GM18517 (cell line): Measurements from ENCODE around the gene GALNT17.

Experiments
- ATAC-seq: cut with Tn5 transposase; IDR thresholded peaks from one replicate; pipeline ENCODE4 v1.9.1; 2021; ENCODE audit warnings: mild to moderate bottlenecking, moderate library complexity; ENCODE audit not compliant: unreplicated experiment

The GALNT17 gene

DNA sequence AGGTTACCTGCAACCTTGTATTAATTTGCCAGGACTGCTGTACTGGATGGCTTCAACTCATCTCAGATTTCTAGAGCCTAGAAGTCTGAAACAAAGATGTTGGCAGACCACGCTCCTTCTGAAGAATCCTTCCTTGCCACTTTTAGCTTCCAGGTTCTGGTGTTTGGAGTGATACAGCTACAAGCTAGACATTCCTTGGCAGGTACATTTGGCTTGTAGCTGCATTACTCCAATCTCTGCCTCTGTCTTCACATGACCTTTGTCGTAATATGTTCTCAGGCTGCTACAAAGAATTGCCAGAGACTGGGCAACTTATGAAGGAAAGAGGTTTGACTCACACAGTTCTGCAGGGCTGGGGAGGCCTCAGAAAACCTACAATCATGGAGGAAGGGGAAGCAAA lies 146.3 kb downstream of the GALNT17 start:
- ATAC-seq: no peak

DNA sequence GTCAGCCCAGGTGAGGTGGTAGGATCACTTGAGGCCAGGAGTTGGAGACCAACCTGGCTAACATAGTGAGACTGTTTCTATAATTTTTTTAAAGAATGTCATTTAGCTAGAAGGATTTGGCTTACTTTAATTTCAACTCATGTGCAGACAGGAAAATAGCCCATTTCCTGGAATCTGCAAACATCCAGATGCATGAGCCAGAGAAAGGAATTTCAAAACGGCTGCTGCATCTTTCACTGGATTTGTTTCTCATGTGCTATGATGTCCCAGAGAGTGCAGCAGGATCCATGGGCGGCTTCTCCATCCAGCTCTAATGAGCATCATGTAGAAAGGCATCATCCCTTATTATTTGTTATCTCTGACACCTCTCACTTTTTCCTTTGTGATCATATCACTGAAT lies 149.3 kb downstream of the GALNT17 start:
- no peak for ATAC-seq

DNA sequence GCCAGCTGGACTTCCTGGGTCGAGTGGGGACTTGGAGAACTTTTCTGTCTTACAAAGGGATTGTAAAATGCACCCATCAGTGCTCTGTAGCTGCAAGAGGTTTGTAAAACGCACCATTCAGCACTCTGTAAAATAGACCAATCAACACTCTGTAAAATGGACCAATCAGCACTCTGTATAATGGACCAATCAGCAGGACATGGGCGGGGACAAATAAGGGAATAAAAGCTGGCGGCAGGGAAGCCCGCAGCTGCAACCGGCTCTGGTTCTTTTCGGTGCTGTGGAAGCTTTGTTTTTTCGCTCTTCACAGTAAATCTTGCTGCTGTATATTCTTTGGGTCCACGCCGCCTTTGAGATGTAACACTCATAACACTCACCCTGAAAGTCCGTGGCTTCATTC lies 151.9 kb downstream of the GALNT17 start:
- ATAC-seq: no peak

DNA sequence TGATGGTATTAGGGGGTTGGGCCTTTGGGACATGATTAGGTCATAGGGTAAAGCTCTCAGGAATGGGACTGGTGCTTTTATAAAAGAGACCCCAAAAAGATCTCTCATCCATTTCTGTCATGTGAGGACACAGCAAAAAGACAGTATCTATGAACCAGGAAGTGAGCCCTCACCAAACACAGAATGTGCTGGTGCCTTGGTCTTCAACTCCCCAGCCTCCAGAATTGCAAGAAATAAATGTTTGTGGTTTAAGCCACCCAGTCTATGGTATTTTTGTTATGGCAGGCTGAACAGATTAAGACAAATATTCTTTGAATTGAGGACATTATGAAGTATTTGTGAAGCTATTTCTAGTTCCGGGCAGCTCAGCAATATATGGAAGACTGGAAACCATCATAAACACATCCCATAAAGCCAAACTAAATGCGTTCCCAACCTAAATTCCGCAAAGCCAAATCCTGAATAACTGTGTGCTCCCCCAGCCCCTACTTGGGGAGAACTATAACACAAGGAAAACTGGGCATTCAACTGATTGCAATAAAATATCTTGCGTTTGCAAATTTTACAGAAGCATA lies 153.7 kb downstream of the GALNT17 start:
- no peak for ATAC-seq

DNA sequence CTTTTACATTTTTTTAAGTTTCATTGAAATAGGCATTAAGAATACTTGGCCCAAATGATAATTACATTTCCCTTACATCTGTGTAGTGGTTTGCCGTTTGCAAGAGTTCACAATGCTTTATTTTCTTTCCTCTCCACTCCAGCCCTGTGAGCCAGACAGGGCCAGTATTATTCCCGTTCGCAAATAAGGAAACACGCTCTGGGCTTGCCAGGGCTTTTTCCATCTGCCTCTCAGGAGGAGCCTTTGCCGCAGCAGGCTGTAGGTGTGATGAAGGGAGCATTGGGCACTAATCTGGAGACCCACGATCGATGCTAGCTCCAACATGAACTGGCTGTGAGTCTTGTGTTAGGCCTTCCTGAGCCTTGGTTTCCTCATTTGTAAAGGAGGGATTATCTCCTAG lies 154.4 kb downstream of the GALNT17 start:
- no peak for ATAC-seq

DNA sequence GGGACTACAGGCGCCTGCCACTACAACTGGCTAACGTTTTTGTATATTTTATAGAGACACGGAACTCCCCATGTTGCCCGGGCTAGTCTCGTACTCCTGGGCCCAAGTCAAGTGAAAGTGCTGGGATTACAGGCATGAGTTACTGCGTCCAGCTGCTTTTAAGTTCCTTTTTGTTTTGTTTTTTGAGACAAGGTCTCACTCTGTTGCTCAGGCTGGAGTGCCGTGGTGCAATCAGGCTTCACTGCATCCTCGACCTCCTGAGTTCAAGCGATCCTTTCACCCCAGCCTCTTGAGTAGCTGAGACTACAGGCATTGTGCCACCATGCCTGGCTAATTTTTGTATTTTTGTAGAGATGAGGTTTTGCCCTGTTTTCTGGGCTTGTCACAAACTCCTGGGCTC lies 155.0 kb downstream of the GALNT17 start:
- ATAC-seq: no peak

DNA sequence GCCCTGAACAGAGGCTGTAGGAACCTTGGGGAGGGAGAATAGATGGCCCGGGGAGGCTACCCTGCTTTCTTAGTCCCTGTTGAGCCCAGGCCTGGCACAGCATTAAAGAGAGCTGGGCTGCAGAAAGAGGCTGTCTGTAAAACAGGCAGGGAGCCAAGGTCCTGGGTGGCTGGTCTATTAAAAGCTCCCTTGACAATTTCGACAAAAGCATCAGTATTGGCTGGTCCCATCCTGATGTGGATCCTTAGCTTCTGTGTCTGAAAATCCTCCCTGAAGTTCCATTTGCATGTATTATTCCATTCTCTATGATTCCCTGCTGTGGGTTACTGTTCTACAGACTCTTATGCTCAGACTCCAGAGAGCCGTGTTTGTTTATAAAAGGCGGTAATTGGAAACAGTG lies 158.5 kb downstream of the GALNT17 start:
- ATAC-seq: no peak

DNA sequence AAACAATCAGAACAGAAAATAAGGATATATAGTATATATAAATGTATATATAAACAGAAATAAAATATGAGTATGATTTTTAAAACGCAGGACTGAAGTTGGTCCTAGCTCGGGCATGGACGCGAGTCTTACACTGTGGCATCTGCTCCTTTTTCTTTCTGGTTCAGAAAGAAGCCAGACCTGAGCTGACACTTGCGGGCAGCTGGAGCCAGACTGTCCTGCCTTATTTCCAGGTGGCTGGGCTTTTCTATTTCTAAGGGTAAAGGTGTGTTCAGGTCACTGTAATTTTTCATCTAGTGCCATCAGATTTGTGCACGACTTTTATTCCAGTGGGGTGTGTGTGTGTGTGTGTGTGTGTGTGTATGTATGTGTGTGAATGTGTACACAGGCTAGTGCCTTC lies 166.4 kb downstream of the GALNT17 start:
- no peak for ATAC-seq

DNA sequence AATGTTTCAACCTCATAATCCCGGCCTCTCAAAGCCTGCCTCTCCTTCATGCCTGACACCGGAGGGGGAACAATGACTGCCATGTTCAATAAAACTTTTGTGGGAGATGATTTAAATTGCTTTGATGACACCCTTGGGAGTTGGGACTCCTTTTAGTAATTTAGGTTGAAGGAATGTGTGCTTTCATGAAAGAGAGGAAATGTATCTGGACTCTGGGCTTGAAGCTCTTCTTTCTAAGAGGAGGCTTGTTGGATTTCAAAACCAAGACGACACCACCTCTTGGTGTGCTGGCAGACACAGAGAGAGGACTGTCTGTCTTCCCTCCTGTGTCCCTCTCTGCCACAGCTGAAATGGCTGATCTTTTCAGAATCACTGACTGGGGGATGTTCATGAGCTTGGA lies 168.1 kb downstream of the GALNT17 start:
- ATAC-seq: no peak

DNA sequence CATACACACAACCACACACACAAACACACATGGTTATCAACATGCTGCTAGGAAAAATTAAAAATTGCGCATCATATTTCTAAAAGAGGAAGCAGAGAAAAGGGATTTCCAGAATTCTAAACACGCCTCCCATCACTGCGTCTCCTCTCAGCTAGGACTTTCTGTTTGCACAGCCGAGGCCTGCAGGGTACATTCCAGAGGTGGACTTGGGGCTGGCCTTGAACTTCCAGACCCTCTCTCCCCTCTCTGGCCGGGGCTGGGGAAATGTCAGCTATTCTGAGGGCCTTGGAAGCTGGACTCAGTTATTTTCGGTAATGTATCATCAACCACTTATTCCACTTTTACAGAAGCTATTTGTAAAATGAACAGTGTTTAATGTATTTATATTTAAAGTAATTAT lies 168.7 kb downstream of the GALNT17 start:
- no peak for ATAC-seq

DNA sequence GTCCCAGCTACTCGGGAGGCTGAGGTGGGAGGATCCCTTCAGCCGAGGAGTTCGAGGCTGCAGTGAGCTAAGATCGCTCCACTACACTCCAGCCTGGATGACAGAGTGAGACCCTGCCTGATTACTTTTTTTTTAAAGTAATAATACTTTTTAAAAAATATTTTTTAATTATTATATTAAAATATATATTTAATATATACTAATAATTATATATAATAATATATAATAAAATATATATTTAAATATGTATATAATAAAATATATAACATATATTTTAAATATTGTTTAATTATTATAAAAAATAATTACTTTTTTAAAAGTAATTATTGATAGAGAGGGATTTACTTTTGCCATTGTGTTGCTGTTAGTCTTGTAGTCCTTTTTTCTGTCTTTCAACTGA lies 169.2 kb downstream of the GALNT17 start:
- ATAC-seq: no peak

DNA sequence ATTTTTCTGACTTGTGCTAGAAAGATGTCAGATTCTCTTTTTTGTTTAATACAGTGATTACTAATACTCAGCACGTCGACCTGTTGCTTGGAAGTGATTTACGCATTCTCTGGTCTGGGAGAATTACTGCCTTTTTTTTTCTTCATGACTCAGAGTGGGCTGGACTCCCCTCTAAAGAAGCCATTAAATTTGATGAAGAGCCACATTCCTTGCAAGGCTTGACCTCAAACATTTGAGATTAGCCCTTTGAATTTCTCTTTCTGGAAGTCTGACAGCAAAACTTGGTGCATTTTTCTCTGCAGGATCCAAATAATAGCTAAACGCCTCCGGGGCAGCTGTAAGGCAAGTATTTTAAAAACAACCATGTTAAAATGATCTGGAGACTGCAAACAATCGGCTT lies 171.6 kb downstream of the GALNT17 start:
- ATAC-seq: no peak

DNA sequence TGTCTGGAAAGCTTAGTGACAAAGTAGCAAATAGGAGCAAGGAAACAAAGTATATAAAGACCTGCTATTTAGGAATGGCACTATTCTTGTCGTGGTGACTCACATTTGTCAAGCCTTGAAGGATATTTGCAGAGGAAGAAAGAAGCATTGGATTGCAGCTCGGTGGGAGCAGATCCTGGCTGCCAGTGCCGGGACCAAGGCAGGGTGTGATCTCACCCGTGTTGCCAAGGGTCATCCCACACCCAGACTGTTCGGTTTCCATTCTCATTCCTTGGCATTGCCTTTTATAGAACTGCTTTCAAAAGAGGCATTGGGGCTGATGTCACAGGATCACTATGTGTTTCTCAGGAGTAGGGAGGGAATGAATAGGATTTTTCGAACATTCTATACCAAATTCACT lies 176.2 kb downstream of the GALNT17 start:
- no peak for ATAC-seq

DNA sequence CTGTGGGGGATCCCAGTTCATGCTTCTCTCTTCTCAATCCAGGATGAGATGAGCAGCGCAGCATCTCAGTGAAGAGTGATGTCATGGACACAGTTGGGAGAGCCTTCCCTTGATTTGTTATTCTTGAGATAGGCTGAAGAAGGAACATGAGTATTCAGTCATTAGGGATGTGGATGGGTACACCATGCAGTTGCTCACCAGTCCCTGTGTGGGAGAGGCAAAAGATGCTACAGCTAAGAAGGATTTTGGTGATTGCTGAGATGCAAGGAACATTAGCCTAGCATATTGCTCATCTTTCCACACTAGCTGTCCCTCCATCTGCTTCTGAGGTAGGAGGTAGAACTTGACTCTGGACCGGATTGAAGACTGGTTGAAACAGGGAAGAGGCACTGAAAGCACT lies 179.6 kb downstream of the GALNT17 start:
- no peak for ATAC-seq

DNA sequence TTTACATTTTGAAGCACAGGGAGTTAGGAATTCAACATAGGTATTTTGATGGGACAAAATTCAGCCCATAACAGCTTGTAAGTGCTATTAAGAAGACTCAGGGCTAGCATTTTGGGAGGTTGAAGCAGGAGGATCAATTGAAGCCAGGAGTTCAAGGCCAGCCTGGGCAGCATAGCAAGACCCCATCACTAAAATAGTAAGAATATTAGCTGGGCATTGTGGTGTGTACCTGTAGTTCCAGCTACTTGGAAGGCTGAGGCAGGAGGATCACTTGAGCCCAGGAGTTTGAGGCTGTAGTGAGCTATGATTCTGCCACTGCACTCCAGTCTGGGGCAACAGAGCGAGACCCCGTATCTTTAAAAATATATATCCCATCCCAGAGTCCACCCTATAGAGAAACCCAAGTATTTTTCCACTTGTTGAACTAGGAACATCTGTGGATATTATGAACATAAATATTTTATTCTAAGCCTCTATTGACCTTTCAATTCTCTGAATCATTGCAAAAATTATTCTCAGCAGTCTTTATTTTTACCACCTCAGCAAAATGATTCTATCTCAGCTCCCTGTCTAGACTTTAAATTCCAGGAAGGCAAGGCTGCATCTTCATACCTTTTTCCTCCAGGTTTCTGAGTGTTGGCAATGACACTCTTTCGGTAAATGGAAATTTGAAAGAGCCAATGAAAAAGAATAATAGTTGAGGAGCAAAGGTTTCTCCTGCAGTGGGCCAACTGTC lies 181.0 kb downstream of the GALNT17 start:
- ATAC-seq: no peak

DNA sequence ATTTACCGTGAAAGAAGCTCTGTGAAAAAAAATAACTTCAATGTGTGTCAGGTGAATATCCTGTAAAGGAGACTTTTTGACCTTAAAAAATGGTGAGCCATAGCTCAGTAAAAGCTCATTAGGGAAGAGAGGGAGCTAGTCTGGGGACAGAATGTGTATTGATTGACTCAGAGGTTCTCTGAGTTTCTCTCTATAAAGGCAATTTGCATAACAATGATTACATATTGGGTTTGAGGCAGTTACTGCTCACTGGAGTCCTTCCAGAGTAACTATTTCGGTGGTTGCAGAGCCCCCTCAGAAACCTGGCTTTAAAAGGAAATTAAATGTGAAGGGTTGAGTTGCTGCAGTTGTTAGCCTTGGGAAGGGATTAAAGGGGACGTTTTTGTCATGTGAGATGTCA lies 181.6 kb downstream of the GALNT17 start:
- ATAC-seq: no peak

DNA sequence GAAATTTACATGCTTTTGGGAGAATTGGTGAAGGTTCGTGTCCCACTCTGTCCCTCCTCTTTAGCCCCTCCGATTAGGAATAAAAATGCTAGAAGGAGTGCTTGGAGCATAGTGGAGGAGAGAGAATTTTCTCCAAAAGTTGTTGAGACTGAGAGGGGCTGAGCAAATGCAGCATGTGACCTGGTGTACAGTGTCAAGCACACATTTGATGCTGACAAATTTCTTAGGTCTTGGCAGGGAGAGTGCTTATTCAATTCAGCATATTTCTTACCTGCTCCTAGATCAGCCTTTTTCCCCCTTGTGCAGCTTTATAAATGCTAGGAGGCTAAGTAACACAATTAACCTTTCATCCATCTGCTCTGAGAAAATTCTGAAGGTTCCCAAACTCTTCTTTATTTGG lies 189.0 kb downstream of the GALNT17 start:
- ATAC-seq: no peak

DNA sequence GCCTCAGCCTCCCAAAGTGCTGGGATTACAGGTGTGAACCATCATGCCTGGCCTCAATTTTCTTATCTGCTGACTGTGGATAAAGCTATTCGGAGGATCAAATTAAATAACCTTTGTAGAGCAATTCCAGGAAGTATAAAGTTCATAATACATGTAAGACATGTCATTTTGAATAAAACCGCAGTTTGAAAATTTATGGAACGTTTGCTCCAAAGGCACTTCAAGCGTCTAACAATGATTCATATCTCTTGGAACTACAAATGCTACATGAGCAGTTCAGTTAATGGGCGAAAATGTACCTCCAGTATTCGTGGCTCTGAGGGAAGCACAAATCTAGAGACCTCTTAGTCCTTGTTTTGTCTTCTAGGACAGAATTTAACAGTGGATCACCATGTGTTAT lies 190.3 kb downstream of the GALNT17 start:
- ATAC-seq: no peak

DNA sequence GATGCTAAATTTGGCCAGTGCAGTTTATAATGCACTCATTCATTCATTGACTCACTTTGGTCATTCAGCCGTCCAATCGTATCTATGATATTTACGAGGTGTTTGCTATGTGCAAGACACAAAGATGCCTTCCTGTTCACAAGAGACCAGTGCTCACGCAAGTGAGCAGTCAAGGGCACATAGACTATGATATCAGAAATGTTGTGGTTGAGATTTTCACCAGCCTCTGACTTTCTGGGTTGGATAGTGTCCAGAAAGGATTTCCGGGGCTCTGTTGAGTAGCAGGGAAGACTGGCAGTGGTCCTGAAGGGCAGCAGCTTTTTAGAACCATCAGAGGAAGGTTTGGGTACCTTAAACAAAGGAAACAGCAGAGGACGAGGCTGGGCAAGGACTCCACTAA lies 191.8 kb downstream of the GALNT17 start:
- ATAC-seq: no peak

DNA sequence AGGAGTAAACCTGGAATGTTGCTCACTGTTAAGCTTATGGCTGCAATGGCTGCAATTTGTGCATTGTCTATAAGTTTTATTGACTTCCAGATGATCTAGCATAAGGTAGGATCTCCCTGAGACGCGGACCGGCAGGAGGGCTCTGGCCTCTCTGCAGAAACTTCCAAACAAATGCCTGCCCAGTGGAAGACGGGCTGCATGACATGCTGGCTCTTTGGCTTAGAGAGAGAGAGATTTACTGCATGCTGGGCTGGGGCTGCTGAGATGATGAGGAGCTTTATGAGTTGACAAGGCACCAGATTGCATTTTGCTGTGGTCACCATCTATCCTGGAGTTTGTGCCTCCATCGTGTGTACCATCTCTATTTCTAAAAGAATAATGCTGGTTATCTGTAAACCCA lies 193.2 kb downstream of the GALNT17 start:
- no peak for ATAC-seq

DNA sequence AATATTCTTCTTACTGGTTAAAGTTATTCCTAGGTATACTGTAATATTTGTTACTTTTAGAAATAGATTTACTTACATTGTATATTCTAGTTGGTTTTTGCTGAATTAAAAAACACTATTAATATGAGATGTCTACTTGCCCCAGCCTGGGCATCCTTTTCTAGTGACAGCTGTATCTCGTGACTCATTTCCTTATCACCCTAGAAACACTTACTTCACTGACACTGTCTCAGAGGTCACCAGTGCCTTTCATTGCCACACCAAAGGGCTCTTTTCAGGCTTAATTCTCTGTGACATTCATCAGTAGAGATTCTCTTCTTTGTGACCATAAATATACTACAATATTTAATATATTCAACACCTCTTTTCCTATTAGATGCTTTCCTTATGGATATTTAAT lies 194.7 kb downstream of the GALNT17 start:
- ATAC-seq: no peak

DNA sequence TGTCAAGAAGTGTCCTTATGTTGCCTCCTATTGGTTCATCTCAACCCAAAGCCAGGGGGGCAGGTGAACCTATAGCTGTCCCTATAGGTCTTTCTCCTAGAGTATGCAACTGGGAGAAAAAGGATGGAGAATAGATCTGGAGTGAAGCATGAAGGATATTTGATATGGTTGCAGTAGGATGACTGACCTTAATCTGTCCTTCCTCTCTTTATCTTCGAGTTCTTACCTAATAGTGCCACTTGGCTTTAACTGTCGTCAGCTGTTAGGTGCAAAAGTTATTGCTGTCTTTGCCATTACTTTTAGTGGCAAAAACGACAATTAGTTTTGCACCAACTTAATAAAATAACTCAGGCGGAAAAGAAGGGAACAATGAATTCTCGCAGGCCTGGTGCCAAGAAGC lies 196.0 kb downstream of the GALNT17 start:
- no peak for ATAC-seq

DNA sequence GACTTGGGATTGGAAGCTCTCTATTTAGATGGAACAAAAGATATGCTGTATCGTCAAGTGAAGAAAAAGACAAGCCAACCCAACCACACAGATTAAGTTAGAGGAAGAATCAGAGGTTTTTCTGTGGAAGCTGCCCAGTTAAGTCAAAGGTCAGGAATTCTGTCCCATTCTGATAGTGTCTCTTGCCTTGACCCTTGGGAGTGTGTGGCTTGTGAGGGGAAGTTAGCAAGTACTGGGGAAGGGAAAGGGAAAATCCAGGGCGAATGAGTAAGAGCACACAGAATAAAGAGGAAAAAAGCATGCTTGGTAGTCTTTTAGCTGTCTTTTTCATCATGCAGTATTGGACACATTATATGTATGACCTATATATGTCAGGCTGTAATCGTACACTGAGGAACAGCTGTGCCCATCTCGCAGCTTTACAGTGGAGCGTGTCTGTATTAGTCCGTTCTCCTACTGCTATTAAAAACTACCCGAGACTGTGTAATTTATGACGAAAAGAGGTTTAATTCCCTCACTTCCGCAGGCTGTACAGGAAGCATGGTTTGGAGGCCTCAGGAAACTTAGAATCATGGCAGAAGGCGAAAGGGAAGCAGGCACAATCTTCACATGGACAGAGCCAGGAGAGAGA lies 197.2 kb downstream of the GALNT17 start:
- no peak for ATAC-seq
